ENCODE results near the gene ERI3. TPM values are rescaled to one million over a fixed set of nuclear protein-coding genes. Genes with fewer than 3 reads are reported as not detected.

ERI3 gene
- total and polyA plus RNA-seq, 4 donors, result 68.7 to 125 (median 107) TPM

GRCh38 chr1:44222397-44223186, 132.5 kb downstream of the ERI3 start:
- Histone ChIP-seq H3K27me3 (ENCODE audit: control insufficient read depth, insufficient read depth, low read length) (no peaks in the 10 kb centered on the region), H3K4me3 (ENCODE audit: low read depth, low read length) (no peak overlapping the region), H3K9me3 (ENCODE audit: control insufficient read depth, insufficient read depth, low read length) (no peaks in the 10 kb centered on the region), H3K27ac (ENCODE audit: low read depth, low read length) (no peak overlapping the region), H3K36me3 (ENCODE audit: control insufficient read depth, insufficient read depth, low read length) (peaks cover 54% of the 10 kb centered on the region), H3K4me1 (ENCODE audit: control insufficient read depth, insufficient read depth, low read length) (peaks cover 5% of the 10 kb centered on the region)
- WGBS (ENCODE audit: insufficient coverage), result 63% methylated on average over 4 of the region's 5 CpGs
- no peak for DNase-seq (ENCODE audit: low read depth in 4 of 6, low spot score in 6 of 6)

DNA sequence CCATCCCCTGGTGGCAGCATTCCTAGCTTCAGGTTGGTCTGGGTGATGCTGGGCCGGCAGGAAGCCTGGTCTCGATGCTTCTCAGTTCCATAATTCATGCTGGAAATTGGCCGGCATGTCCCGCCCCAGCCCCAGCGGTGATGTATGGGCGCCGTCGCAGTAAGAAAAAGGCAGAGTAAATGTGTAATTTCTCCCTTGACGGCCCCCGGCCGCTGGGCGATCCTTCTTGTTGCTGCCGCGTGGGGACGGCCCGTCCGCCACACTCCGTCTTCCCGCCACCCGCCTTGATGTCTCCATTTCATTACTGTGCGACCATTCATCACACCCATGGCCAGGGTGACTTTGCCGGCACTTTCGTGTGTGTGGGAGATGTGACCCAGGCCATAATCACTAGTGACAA, 133.3 kb downstream of the ERI3 start:
- peaks cover 58% of the 10 kb centered on the region for H3K36me3 ChIP-seq (ENCODE audit: control insufficient read depth, insufficient read depth, low read length)

GRCh38 chr1:44220755-44221154, 134.3 kb downstream of the ERI3 start:
- H3K27ac ChIP-seq (ENCODE audit: low read depth, low read length), result no peak overlapping the region

More for the DNA sequence above, 133.3 kb downstream of the ERI3 start:
- peak in 1 of 6 donors; percentile 74 for DNase-seq (ENCODE audit: low read depth in 4 of 6, low spot score in 6 of 6)
- Histone ChIP-seq H3K27me3 (ENCODE audit: control insufficient read depth, insufficient read depth, low read length) (no peaks in the 10 kb centered on the region), H3K27ac (ENCODE audit: low read depth, low read length) (no peak overlapping the region), H3K4me1 (ENCODE audit: control insufficient read depth, insufficient read depth, low read length) (peaks cover 5% of the 10 kb centered on the region), H3K9me3 (ENCODE audit: control insufficient read depth, insufficient read depth, low read length) (no peaks in the 10 kb centered on the region), H3K4me3 (ENCODE audit: low read depth, low read length) (no peak overlapping the region)
- 70% methylated on average over 18 of the region's 23 CpGs for WGBS (ENCODE audit: insufficient coverage)

DNA sequence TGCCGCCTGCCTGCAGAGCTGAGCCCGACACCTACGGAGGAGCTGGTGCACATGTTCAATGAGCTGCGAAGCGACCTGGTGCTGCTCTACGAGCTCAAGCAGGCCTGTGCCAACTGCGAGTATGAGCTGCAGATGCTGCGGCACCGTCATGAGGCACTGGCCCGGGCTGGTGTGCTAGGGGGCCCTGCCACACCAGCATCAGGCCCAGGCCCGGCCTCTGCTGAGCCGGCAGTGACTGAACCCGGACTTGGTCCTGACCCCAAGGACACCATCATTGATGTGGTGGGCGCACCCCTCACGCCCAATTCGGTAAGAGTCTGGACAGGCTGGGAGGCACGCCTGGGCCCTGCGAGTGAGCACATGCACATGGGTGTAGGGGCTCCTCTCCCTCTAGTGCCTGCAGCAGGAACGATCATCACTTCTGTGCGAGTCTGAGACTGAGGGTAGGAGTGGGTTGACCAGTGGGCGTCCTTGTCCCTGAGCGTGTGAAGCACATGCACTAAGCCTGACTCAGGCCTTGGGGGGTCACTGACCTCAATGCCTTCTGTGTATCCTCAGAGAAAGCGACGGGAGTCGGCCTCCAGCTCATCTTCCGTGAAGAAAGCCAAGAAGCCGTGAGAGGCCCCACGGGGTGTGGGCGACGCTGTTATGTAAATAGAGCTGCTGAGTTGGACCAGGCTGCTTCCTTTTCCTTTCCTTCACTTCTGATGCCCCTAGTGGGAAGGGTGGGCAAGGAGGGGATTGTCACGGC, 134.9 kb downstream of the ERI3 start:
- H3K27ac ChIP-seq (ENCODE audit: low read depth, low read length), result no peak overlapping the region
- H3K4me3 ChIP-seq (ENCODE audit: low read depth, low read length), result no peak overlapping the region
- no peak for DNase-seq (ENCODE audit: low read depth in 4 of 6, low spot score in 6 of 6)
- peaks cover 67% of the 10 kb centered on the region for H3K36me3 ChIP-seq (ENCODE audit: control insufficient read depth, insufficient read depth, low read length)
- peaks cover 5% of the 10 kb centered on the region for H3K4me1 ChIP-seq (ENCODE audit: control insufficient read depth, insufficient read depth, low read length)
- H3K9me3 ChIP-seq (ENCODE audit: control insufficient read depth, insufficient read depth, low read length), result no peaks in the 10 kb centered on the region
- H3K27me3 ChIP-seq (ENCODE audit: control insufficient read depth, insufficient read depth, low read length), result no peaks in the 10 kb centered on the region
- 82% methylated on average over 29 of the region's 31 CpGs for WGBS (ENCODE audit: insufficient coverage)

More at GRCh38 chr1:44220755-44221154, 134.3 kb downstream of the ERI3 start:
- no peak for DNase-seq (ENCODE audit: low read depth in 4 of 6, low spot score in 6 of 6)
- no peaks in the 10 kb centered on the region for H3K27me3 ChIP-seq (ENCODE audit: control insufficient read depth, insufficient read depth, low read length)
- peaks cover 65% of the 10 kb centered on the region for H3K36me3 ChIP-seq (ENCODE audit: control insufficient read depth, insufficient read depth, low read length)
- WGBS (ENCODE audit: insufficient coverage), result 90% methylated on average over 7 of the region's 10 CpGs
- no peak overlapping the region for H3K4me3 ChIP-seq (ENCODE audit: low read depth, low read length)
- H3K9me3 ChIP-seq (ENCODE audit: control insufficient read depth, insufficient read depth, low read length), result no peaks in the 10 kb centered on the region
- peaks cover 5% of the 10 kb centered on the region for H3K4me1 ChIP-seq (ENCODE audit: control insufficient read depth, insufficient read depth, low read length)

GRCh38 chr1:44219301-44219626, 135.8 kb downstream of the ERI3 start:
- Histone ChIP-seq H3K4me3 (ENCODE audit: low read depth, low read length) (no peak overlapping the region), H3K9me3 (ENCODE audit: control insufficient read depth, insufficient read depth, low read length) (no peaks in the 10 kb centered on the region), H3K27ac (ENCODE audit: low read depth, low read length) (no peak overlapping the region), H3K36me3 (ENCODE audit: control insufficient read depth, insufficient read depth, low read length) (peaks cover 73% of the 10 kb centered on the region), H3K4me1 (ENCODE audit: control insufficient read depth, insufficient read depth, low read length) (peaks cover 10% of the 10 kb centered on the region), H3K27me3 (ENCODE audit: control insufficient read depth, insufficient read depth, low read length) (no peaks in the 10 kb centered on the region)
- WGBS (ENCODE audit: insufficient coverage), result 92% methylated on average over 6 of the region's 6 CpGs
- DNase-seq (ENCODE audit: low read depth in 4 of 6, low spot score in 6 of 6), result no peak

DNA sequence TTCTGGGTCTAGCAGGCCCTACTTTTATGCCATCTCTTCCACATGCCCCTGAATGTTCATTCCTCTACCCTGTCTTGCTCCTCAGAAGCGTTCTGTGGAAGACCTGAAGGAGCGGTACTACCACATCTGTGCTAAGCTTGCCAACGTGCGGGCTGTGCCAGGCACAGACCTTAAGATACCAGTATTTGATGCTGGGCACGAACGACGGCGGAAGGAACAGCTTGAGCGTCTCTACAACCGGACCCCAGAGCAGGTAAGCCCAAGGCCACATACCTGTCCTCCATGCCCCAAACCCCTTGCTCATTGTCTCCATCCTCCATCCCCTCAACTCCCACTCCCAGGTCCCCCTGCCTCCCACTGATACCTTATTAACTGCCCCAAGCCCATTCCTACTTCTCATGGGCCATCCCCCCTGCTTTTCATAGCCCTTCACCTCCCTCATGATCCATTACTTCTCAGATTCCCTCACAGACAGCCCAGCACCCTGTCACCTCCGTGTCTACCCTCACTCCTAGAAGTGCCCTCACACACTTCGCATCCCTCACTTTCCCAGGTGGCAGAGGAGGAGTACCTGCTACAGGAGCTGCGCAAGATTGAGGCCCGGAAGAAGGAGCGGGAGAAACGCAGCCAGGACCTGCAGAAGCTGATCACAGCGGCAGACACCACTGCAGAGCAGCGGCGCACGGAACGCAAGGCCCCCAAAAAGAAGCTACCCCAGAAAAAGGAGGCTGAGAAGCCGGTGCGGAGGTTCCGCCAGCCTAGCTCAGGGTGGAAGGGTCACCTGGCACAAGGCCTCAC, 136.4 kb downstream of the ERI3 start:
- no peak overlapping the region for H3K4me3 ChIP-seq (ENCODE audit: low read depth, low read length)
- DNase-seq (ENCODE audit: low read depth in 4 of 6, low spot score in 6 of 6), result no peak
- peaks cover 73% of the 10 kb centered on the region for H3K36me3 ChIP-seq (ENCODE audit: control insufficient read depth, insufficient read depth, low read length)
- H3K27ac ChIP-seq (ENCODE audit: low read depth, low read length), result no peak overlapping the region
- H3K27me3 ChIP-seq (ENCODE audit: control insufficient read depth, insufficient read depth, low read length), result no peaks in the 10 kb centered on the region
- WGBS (ENCODE audit: insufficient coverage), result 98% methylated on average over 24 of the region's 24 CpGs
- peaks cover 16% of the 10 kb centered on the region for H3K4me1 ChIP-seq (ENCODE audit: control insufficient read depth, insufficient read depth, low read length)
- no peaks in the 10 kb centered on the region for H3K9me3 ChIP-seq (ENCODE audit: control insufficient read depth, insufficient read depth, low read length)

DNA sequence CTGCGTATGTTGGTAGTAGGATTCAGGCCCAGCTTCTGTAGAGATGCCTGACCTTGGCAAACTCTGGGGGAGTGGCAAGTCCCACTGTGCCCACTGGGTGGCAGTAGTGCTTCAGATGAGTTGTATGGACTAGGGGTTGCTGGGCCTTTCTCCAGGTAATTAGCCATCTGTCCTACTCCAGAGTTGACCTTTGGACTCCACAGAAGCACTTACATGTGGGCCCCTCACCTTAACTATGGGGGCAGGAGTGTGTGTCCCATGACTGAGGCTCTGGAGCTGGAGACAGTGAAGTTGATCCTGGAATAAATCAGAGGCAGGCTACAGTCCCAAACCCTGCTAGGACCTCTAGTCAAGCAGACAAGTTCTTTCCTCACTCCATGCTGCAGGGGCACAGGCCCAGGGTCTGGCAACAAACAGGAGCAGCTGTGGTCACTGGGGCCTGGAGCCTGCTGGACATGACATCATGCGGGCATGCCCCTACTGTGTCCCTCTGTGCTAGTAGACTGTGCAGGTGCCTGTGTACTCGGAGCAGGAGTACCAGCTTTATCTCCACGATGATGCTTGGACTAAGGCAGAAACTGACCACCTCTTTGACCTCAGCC, 137.1 kb downstream of the ERI3 start:
- DNase-seq (ENCODE audit: low read depth in 4 of 6, low spot score in 6 of 6), result peak in 5 of 6 donors; percentile 46 to 91 (median 62)
- 74% methylated on average over 4 of the region's 4 CpGs for WGBS (ENCODE audit: insufficient coverage)
- peaks cover 69% of the 10 kb centered on the region for H3K36me3 ChIP-seq (ENCODE audit: control insufficient read depth, insufficient read depth, low read length)
- H3K27ac ChIP-seq (ENCODE audit: low read depth, low read length), result no peak overlapping the region
- H3K27me3 ChIP-seq (ENCODE audit: control insufficient read depth, insufficient read depth, low read length), result no peaks in the 10 kb centered on the region
- H3K9me3 ChIP-seq (ENCODE audit: control insufficient read depth, insufficient read depth, low read length), result no peaks in the 10 kb centered on the region
- no peak overlapping the region for H3K4me3 ChIP-seq (ENCODE audit: low read depth, low read length)
- H3K4me1 ChIP-seq (ENCODE audit: control insufficient read depth, insufficient read depth, low read length), result peaks cover 22% of the 10 kb centered on the region

DNA sequence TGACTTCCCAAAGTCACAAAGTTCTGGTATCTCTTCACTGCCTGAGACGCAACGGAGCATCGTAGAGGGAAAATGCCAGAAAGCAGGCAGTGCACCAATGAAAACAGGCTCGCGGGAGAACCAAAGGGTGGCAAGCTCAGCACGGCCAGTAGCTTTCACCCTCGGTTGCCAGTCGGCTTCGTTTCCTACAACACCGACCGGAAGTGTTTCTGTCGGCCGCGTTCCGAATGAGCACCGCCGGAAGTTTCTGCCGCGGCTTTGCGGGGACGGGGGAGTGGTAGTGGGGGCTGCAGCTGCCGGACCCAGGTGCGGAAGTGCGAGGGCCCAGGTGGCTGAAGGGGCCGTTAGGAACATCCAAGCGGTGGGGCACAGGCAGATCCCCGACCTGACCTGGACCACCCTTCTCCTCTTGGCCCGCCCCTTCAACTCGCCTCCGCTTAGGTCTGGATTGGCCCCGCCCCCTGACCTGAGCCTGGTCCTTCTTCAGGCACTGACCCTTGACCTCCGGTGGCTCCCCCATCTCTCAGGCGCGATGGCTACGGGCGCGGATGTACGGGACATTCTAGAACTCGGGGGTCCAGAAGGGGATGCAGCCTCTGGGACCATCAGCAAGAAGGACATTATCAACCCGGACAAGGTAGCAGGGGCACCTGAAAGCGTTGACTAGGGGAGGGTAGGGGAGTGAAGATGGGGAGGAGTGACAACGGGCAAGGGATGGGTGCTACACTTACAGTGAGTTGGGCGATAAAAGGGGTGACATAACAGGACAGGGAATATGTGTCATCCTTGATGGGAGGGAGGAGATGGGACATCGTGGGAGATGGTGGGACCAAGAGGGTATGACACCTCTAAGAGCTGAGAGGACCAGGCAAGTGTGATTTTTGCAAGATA, 141.6 kb downstream of the ERI3 start, which contains the start of gene DMAP1:
TSS of gene DMAP1 (plus strand) at position 250 of the 891 bp plus-strand sequence. CDS start at position 533, 283 bp downstream.
- Histone ChIP-seq H3K4me1 (ENCODE audit: control insufficient read depth, insufficient read depth, low read length) (peaks cover 29% of the 10 kb centered on the region), H3K27me3 (ENCODE audit: control insufficient read depth, insufficient read depth, low read length) (no peaks in the 10 kb centered on the region), H3K4me3 (ENCODE audit: low read depth, low read length) (peak within 1 kb of the TSS; percentile 95), H3K27ac (ENCODE audit: low read depth, low read length) (peak within 1 kb of the TSS; percentile 64), H3K36me3 (ENCODE audit: control insufficient read depth, insufficient read depth, low read length) (peaks cover 26% of the 10 kb centered on the region), H3K9me3 (ENCODE audit: control insufficient read depth, insufficient read depth, low read length) (no peaks in the 10 kb centered on the region)
- peak; percentile 69 to 96 (median 78) for DNase-seq (ENCODE audit: low read depth in 4 of 6, low spot score in 6 of 6)
- under 1% methylated on average over 44 of the region's 44 CpGs for WGBS (ENCODE audit: insufficient coverage)

All from spinal cord (tissue), 10 donors.